Loucy (cell line): ENCODE data around the gene TTI1.

Experiments
- CTCF ChIP-seq: fragments of 200-600 bp; sonication (generic); conservative IDR thresholded peaks from 2 replicates; pipeline ENCODE4 v1.5.1; 2014; ENCODE audit warnings: mild to moderate bottlenecking, antibody characterized with exemption, low read length
- EZH2phosphoT487 ChIP-seq: fragments of 200-600 bp; IDR thresholded peaks from 2 replicates; pipeline ENCODE4 v1.6.1; 2018; ENCODE audit warnings: antibody characterized with exemption, mild to moderate bottlenecking, moderate library complexity, borderline replicate concordance

- TF ChIP-seq CTCF: no peak
- no peak for TF ChIP-seq EZH2phosphoT487
These were observed 97.2 kb downstream of the TTI1 start for GRCh38 chr20:37936041-37936440.
